Measurements from ENCODE around the gene POLR1G. TPM values are rescaled to one million over a fixed set of nuclear protein-coding genes. Genes with fewer than 3 reads are reported as not detected.
"Not testable (repeated sequence)": the region's sequence is repeated elsewhere in the genome, so short reads cannot be mapped to it uniquely, and the experiment has no call there.

POLR1G gene
- total RNA-seq, 1 experiment from 2014 or later, result 39.6 TPM

- peaks cover 1% of the 10 kb centered on the region for H3K36me3 ChIP-seq (replicated peaks; ENCODE audit: control insufficient read depth, insufficient read depth, low read length)
- no peaks in the 10 kb centered on the region for H3K27me3 ChIP-seq (ENCODE audit: control insufficient read depth, insufficient read depth, low read length)
- peak; percentile 94 for DNase-seq
- H3K4me3 ChIP-seq (ENCODE audit: insufficient read depth, low read depth, low read length), result peak overlapping the region; percentile 76
Measured at GRCh38 chr19:45405435-45406225, 814 bp upstream of the POLR1G start.

- Histone ChIP-seq H3K4me3 (ENCODE audit: insufficient read depth, low read depth, low read length) (peak overlapping the region; percentile 76), H3K27me3 (ENCODE audit: control insufficient read depth, insufficient read depth, low read length) (no peaks in the 10 kb centered on the region), H3K36me3 (replicated peaks; ENCODE audit: control insufficient read depth, insufficient read depth, low read length) (peaks cover 3% of the 10 kb centered on the region)
- DNase-seq, result no peak
Measured at GRCh38 chr19:45407091-45407375, 589 bp downstream of the POLR1G start.

GRCh38 chr19:45407585-45407984 is 1.1 kb downstream of the POLR1G start:
- peak overlapping the region; percentile 76; the same call in 1 of the 2 replicates for H3K4me3 ChIP-seq (ENCODE audit: insufficient read depth, low read depth, low read length)
- H3K27me3 ChIP-seq (ENCODE audit: control insufficient read depth, insufficient read depth, low read length); H3K36me3 ChIP-seq (replicated peaks; ENCODE audit: control insufficient read depth, insufficient read depth, low read length); DNase-seq: not testable (repeated sequence)

- DNase-seq, result peak; percentile 10
- peaks cover 4% of the 10 kb centered on the region for H3K36me3 ChIP-seq (replicated peaks; ENCODE audit: control insufficient read depth, insufficient read depth, low read length)
- no peak overlapping the region for H3K4me3 ChIP-seq (ENCODE audit: insufficient read depth, low read depth, low read length)
- no peaks in the 10 kb centered on the region for H3K27me3 ChIP-seq (ENCODE audit: control insufficient read depth, insufficient read depth, low read length)
Measured at GRCh38 chr19:45408121-45408520, 1.7 kb downstream of the POLR1G start.

- peak; percentile 26 for DNase-seq
- Histone ChIP-seq H3K4me3 (ENCODE audit: insufficient read depth, low read depth, low read length) (no peak overlapping the region), H3K27me3 (ENCODE audit: control insufficient read depth, insufficient read depth, low read length) (no peaks in the 10 kb centered on the region), H3K36me3 (replicated peaks; ENCODE audit: control insufficient read depth, insufficient read depth, low read length) (peaks cover 6% of the 10 kb centered on the region)
Measured at GRCh38 chr19:45408830-45409556, 2.5 kb downstream of the POLR1G start.

- Histone ChIP-seq H3K4me3 (ENCODE audit: insufficient read depth, low read depth, low read length) (no peak overlapping the region), H3K36me3 (replicated peaks; ENCODE audit: control insufficient read depth, insufficient read depth, low read length) (peaks cover 9% of the 10 kb centered on the region), H3K27me3 (ENCODE audit: control insufficient read depth, insufficient read depth, low read length) (no peaks in the 10 kb centered on the region)
- DNase-seq, result peak; percentile 19
Measured at GRCh38 chr19:45409557-45409920, 3.1 kb downstream of the POLR1G start.

- DNase-seq; H3K4me3 ChIP-seq (ENCODE audit: insufficient read depth, low read depth, low read length); H3K27me3 ChIP-seq (ENCODE audit: control insufficient read depth, insufficient read depth, low read length): not testable (repeated sequence)
- peaks cover 11% of the 10 kb centered on the region for H3K36me3 ChIP-seq (replicated peaks; ENCODE audit: control insufficient read depth, insufficient read depth, low read length)
Measured at GRCh38 chr19:45410330-45410729, 3.9 kb downstream of the POLR1G start.

- no peaks in the 10 kb centered on the region for H3K27me3 ChIP-seq (ENCODE audit: control insufficient read depth, insufficient read depth, low read length)
- DNase-seq, result no peak
- H3K4me3 ChIP-seq (ENCODE audit: insufficient read depth, low read depth, low read length), result no peak overlapping the region
- H3K36me3 ChIP-seq (replicated peaks; ENCODE audit: control insufficient read depth, insufficient read depth, low read length), result peaks cover 12% of the 10 kb centered on the region
Measured at GRCh38 chr19:45413497-45413896, 7.1 kb downstream of the POLR1G start.

- H3K27me3 ChIP-seq (ENCODE audit: control insufficient read depth, insufficient read depth, low read length), result no peaks in the 10 kb centered on the region
Measured at GRCh38 chr19:45414468-45414867, 8.0 kb downstream of the POLR1G start.

GRCh38 chr19:45417151-45417550 is 10.7 kb downstream of the POLR1G start:
- DNase-seq, result no peak
- Histone ChIP-seq H3K4me3 (ENCODE audit: insufficient read depth, low read depth, low read length) (no peak overlapping the region), H3K36me3 (replicated peaks; ENCODE audit: control insufficient read depth, insufficient read depth, low read length) (peaks cover 13% of the 10 kb centered on the region), H3K27me3 (ENCODE audit: control insufficient read depth, insufficient read depth, low read length) (no peaks in the 10 kb centered on the region)

More at GRCh38 chr19:45414468-45414867, 8.0 kb downstream of the POLR1G start:
- no peak overlapping the region for H3K4me3 ChIP-seq (ENCODE audit: insufficient read depth, low read depth, low read length)
- no peak for DNase-seq
- H3K36me3 ChIP-seq (replicated peaks; ENCODE audit: control insufficient read depth, insufficient read depth, low read length), result peaks cover 10% of the 10 kb centered on the region

GRCh38 chr19:45418802-45419201 is 12.4 kb downstream of the POLR1G start:
- no peak for DNase-seq
- H3K36me3 ChIP-seq (replicated peaks; ENCODE audit: control insufficient read depth, insufficient read depth, low read length), result peaks cover 10% of the 10 kb centered on the region
- H3K4me3 ChIP-seq (ENCODE audit: insufficient read depth, low read depth, low read length), result no peak overlapping the region
- no peaks in the 10 kb centered on the region for H3K27me3 ChIP-seq (ENCODE audit: control insufficient read depth, insufficient read depth, low read length)

- peaks cover 8% of the 10 kb centered on the region for H3K36me3 ChIP-seq (replicated peaks; ENCODE audit: control insufficient read depth, insufficient read depth, low read length)
- H3K4me3 ChIP-seq (ENCODE audit: insufficient read depth, low read depth, low read length), result no peak overlapping the region
- peak; percentile 42 for DNase-seq
- no peaks in the 10 kb centered on the region for H3K27me3 ChIP-seq (ENCODE audit: control insufficient read depth, insufficient read depth, low read length)
Measured at GRCh38 chr19:45419396-45419795, 13.0 kb downstream of the POLR1G start.

- Histone ChIP-seq H3K27me3 (ENCODE audit: control insufficient read depth, insufficient read depth, low read length) (no peaks in the 10 kb centered on the region), H3K36me3 (replicated peaks; ENCODE audit: control insufficient read depth, insufficient read depth, low read length) (peaks cover 5% of the 10 kb centered on the region), H3K4me3 (ENCODE audit: insufficient read depth, low read depth, low read length) (no peak overlapping the region)
- no peak for DNase-seq
Measured at GRCh38 chr19:45419895-45420294, 13.5 kb downstream of the POLR1G start.

GRCh38 chr19:45420356-45420755 is 13.9 kb downstream of the POLR1G start:
- Histone ChIP-seq H3K27me3 (ENCODE audit: control insufficient read depth, insufficient read depth, low read length) (no peaks in the 10 kb centered on the region), H3K4me3 (ENCODE audit: insufficient read depth, low read depth, low read length) (no peak overlapping the region), H3K36me3 (replicated peaks; ENCODE audit: control insufficient read depth, insufficient read depth, low read length) (peaks cover 5% of the 10 kb centered on the region)
- DNase-seq, result peak; percentile 39

- no peaks in the 10 kb centered on the region for H3K27me3 ChIP-seq (ENCODE audit: control insufficient read depth, insufficient read depth, low read length)
- DNase-seq, result no peak
- no peak overlapping the region for H3K4me3 ChIP-seq (ENCODE audit: insufficient read depth, low read depth, low read length)
- H3K36me3 ChIP-seq (replicated peaks; ENCODE audit: control insufficient read depth, insufficient read depth, low read length), result peaks cover 5% of the 10 kb centered on the region
Measured at GRCh38 chr19:45420871-45421270, 14.4 kb downstream of the POLR1G start.
